HG02884 (cell line): ENCODE data around the gene TEX2.
"Not testable (repeated sequence)": the region's sequence is repeated elsewhere in the genome, so short reads cannot be mapped to it uniquely, and the experiment has no call there.

ENCODE experiments used
- ATAC-seq: cut with Tn5 transposase; IDR thresholded peaks from one replicate; pipeline ENCODE4 v1.9.1; 2021; ENCODE audit warnings: mild to moderate bottlenecking, moderate library complexity; ENCODE audit not compliant: unreplicated experiment

Gene TEX2

DNA sequence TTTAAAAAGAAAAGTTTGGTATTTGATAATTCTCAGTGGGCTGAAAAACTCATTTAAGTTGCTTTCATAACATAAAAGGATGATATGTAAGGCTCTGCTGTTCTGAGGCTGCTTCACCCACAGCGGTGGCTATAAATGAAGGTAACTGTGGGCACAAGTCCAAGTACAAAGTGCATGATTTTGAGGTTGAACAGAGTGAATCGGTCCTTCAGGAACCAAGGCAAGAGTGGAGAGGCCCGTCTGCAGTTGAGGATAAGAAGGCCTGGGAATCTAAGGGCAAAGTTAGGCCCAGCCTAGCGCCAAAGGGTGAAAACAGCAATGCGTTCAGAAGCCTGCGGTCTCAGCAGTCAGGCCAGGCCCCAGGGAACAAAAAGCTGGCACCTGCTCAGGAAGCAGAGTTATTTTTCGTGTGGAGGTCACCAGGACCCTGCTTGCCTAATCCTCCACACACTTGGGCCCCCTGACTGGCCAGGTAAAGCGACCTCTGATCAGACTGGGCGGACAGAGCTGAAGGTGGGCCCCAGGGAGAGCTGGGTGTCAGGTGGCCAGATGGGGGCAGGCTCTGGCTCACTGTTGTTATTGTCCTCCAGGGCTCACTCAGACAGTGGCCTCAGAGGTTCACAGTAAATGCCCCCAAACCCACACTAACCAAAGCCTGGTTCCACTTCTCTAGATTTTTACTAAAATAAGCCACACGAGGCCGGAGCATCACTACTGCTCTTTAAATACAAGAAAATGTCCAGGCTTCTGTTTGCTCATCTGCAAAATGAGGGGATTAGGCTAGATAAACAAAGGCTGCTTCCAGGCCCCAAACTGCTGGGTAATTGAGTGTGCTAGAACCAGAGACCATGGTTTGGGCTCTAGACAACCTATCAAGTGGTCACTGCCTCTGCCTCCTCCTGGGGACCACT is 46.5 kb downstream of the TEX2 start:
- no peak for ATAC-seq

DNA sequence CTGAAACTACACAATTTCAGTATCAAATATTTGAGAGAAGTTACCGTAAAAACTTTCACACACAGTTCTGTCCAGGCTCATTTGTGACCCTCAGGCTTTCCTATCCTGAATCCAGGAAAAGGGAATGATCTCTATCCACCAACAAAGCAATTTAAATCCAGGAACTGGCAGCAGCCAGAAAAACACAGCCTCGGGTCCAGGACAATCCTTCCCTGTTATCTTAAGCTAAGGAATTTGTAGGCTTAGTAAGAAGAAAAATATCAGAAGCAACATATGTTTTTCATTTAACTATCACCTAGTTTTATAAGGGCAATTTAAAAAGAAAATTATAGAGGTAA is 47.1 kb downstream of the TEX2 start:
- no peak for ATAC-seq

DNA sequence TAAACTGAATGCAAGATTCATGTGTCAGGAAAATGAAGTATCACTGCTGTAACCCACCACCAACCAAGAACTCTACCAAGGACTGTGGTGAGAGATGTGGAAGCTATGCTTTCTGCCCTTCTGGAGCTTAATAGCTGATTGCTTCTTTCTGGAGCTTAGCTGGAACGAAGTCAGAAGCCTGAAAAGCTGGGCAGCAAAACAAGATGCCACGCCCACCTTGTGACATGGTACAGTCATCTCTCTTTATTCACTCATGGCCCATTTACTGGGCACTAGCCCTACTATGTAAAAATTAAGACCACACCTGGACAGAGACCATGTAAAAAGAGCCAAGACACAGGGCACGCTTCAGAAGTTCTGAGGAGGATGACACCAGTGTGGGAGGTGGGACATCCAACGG is 48.1 kb downstream of the TEX2 start:
- ATAC-seq, result no peak

DNA sequence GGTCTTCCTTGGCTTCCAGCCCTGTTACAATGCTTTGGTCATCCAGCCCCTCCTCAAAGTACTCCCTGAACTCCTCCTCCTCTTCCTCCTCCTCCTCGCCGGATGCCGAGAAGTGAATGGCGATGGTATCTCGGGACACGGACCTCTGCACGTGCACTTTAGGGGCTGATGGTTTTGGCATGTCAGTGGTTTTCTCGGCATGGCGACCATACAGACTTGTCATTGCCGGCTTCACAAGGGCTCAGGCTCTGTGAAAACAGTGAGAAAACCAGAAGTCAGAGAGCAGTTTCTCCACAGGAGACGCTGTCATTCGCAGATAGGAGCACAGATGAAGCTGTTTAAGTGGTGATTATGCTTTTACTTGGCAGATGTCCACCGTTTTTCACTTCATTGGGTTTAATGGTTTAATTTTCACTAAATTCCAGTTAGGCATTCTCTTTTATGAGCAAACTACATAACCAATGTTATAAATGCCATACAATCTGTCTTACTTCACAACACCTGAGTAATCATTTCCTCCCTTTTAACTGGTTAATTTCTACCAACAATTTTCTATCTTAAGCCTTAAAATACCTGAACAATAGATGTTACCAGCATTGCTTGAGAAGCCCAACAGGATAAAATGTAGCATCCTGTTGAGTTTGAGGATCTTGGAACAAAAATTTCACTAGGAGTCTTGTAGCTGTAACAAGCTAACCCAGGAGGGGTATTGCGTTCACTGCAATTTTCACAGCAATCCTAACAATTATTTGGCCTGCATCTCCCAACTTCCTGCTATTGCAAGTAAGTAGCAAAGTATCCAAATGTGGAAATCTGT is 48.9 kb downstream of the TEX2 start:
- ATAC-seq, result no peak

DNA sequence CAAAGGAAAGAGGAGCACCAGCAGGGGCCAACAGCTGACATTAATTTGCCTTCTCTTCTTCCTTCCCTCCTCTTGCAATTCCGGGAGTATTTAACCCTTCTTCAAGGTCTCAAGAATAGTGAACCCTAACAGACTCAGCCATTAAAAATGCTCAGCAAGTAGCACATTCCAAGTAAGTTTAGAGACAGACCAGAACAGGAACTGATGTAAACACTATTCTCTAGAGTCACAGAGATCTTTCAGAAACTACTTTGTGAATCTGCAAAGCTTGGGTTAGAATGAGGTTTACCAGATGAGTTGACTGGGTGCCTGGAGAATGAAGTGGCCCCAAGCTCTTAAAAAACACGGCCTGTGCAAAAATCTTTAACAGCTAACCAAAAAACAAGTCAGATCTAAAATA is 50.9 kb downstream of the TEX2 start:
- no peak for ATAC-seq

DNA sequence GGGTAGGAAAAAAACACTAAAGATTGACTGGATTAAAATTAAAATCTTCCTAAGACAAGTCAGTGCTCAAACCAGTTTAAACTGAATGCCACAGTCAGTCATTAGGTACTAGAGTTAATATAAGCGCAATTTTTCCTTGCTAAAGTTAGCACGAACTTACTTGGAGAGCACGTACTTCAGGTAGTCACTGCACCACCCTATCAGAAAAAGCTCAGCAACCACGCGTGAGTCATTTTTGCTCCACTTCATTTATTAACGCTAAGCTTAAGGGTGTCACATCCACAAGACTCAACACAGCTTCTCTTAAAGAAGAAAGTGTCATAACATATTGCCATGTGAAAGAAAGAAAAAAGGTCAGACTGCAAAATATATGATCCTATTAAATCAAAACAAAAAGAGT is 53.1 kb downstream of the TEX2 start:
- no peak for ATAC-seq

DNA sequence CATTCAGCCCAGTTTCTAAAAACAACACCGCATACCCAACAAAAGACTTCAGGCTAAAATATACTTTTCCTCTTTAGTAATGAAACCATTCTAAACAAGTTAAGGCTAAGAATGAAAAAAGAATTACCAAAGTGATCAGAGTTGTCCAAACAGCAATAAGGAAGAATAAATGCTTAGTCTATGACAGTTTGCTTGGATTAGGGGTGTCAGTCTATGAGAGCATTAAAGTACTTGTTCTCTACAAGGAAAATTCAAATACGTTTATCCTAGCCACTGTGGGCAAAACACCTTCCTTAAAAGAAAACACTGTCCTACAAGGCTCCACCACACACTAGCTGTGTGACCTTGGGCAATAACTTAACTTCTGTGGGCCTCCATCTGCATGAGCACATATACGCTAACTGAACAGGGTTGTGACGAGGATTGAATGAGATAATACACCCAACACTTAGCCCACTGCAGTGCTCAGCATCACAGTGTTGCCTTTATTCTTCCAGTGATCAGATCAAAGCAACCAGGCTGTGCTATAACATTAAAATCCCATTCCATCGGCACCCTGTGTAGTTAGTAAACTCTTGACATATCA is 53.6 kb downstream of the TEX2 start:
- no peak for ATAC-seq

DNA sequence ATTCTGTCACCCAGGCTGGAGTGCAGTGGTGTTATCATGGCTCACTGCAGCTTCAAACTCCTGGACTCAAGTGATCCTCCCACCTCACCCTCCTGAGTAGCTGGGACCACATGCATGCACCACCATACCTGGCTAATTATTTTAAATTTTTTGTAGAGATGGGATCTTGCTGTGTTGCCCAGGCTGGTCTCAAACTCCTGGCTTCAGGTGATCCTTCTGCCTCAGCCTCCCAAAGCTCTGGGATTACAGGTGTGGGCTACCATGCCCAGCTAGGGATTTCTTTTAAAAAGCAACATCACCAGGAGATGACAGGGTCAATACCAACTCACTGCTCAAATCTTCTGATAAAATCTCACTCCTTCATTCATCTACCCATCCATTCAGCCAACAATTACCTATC is 54.4 kb downstream of the TEX2 start:
- not testable (repeated sequence) for ATAC-seq

DNA sequence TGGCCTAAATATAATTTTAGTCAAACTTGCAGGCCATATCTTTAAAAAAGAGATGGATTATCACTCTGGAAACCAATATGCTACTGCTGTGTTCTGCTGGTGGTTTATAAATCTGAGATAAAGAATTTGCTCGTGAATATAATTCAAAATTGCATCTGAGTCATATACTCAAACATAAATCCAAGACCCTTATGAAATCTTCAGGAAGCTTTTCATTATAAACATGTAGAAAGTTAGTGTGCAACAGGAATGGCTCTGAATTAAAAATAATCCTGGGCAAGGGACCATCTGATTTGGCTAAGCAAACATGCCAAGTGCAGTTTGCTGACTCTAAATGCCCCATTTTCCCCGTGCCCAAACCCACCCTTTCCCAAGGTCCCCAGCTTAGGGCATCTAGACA is 57.3 kb downstream of the TEX2 start:
- no peak for ATAC-seq

DNA sequence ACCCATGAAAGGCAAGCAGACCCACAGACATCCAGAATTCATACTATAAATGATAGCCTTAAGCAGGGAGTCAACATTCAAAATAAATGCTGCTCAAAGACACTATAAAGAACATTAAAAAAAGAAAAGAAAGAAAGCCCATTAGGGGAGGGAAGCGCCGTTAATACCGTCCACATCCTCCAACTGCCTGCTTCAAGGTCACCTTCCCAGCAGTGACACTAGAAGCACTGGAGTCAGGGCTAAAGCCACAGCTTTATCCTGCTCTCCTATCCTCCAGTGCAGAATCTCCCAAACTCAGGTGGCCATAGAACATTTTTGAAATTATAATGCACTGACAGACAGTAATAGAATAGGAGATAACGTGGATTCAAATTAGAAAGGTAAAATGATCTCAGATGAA is 59.4 kb downstream of the TEX2 start:
- no peak for ATAC-seq

DNA sequence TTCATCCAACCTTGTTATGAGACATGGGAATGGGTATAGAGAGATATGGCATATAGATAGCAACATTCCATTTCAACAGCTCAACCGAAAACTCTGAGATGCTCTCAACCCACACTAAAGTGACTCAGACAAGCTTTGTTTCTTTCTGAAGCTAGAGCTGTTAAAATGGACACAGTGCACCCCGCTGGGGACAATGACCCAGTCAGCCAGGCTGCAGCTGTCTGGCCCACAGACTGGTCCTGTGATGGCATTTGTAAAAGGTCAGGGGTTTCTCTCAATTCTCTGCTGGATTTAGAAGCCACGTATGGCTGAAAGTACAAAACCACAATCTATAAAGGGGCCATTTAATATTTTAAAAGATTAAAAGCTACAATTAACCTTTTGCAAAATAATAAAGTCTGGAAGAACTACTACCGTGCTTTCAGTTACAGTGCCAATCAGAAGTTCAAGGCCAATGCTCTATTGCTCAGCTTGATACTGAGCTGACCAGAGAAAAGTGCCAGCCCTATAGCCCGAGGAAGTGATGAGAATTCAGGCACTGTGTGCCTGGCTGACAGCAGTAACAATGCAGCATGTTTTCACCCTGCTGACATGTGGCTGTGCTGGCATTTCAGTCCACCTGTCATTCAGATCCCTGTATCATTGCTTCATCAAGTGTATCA is 60.2 kb downstream of the TEX2 start:
- ATAC-seq, result no peak

DNA sequence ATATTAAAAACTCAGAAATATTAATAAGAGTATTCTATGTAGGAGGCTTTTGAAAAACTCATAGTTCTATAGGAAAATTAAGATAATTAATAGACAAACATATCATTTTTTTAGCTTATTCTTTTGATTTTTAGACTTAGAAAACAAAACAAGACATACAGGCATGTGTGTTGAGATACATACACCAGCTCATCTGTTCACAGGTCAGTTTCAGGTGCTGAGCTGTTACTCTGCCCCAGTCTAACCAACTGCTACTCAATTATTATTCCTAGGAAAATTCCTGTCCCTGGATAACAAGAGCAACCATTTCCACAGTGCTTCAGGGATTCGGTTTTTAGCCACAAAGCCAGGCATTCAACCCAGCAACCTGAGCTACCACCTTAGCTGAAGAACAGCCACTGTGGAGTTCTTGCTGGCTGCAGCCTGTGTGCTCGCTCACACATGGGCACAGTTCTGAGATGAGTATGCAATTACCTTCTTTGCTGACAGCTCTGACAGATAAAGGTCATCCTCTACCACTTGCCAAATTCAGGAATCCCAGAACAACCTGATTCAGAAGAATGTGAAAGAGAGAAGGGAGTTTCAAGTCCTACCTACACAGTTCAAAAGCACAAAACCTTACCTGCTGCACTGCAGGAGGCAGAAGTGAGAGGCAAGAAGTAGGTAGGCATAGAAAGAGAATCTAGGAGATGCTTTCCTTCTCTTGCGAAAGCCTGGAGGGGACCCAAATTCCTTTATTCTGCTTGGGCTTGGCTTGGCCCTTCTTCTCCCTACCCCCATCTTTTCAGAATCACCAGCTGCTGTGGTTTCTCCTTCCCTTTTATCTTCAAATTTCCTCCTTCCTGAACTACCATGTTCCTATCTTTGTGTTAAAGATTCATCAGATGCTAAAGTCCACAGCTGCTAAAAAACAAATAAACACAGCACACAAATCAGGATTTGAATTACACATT is 62.7 kb downstream of the TEX2 start:
- no peak for ATAC-seq

DNA sequence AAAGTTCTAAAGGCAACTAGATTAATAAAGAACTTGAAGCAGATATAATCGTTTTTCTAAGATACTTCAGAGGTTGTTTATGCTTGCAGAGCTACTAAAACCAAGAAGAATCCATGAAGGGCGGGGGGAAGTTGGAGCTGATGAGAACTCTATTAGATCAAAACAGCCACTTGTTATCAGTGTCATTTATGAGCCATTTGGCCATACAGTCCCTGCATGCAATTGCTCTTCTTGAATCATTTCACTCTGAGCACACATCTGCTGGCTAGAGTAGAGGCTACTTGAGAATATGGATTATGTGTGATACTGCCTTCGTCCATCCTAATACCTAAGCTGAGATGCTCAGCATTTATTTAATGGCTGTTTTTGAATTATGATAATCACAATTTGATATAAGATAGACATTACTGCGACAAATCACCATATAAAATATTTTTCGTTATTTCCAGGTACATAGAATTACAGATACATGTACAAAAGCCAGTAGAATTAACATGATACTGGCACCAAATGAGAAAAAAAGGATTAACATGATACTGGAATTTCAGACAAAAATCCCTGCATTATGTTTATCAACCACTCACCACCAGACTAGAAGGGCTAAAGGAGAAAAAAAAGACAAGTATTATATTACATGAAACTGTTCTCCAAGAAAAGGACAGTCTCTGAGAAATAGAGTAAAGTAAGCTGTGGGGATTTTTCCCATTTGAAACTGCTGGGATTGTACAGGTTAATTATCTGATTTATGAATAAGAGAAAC is 64.5 kb downstream of the TEX2 start:
- ATAC-seq, result no peak

DNA sequence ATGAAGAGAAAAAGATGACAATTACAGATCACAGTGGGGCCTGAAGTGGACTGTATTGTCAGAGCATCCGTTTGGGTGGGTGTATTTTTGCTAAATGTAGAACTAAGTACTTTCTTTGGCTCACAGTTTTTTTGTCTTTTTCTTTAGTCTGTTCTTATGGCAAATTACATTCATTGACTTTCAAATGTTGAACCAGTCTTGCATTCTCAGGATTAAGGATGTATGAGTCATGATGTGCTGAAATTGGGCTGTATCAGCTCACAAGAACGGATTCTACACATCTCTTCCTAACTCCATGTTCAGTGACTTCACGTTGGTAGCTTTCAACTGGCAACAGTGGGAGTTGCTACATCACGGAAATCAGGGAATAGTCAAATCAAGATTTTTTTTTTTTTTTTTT is 66.5 kb downstream of the TEX2 start:
- ATAC-seq, result no peak

DNA sequence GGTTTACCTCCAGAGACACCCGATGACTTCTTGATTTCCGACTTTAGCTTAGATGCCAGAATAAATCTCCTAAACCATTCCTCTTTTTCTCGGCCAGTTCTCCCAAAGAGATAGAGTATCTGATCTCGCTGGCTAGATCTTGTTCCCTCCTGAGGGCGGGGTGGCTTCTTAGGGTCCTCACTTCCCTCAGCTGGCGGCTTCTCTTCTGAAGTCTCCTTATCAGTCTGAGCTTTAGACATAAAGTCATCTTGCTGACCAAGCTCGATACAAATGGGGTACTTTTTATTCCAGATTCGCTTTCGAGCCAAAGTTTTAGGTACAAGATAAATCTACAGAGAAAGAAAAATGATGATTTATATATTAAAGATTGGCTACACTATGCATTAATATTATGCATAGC is 69.5 kb downstream of the TEX2 start:
- no peak for ATAC-seq

DNA sequence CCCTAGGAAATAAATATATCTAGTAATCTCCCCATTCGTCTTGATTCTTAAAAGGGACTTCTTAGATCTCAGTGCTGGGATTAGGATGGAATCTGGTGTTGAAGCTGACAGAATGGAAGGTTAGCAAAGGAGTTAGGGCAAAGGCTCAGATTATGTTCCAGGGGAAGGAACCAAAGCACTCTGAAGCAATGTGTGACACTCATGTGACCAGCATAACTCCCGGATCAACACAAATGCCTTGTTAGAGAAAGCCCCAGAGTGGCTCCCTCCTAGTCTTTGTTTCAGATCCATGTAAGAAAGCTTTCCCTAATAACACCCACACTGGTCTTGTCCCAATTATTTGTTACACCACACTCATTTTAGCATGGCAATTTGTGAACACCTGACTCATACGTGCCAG is 70.5 kb downstream of the TEX2 start:
- ATAC-seq, result no peak

DNA sequence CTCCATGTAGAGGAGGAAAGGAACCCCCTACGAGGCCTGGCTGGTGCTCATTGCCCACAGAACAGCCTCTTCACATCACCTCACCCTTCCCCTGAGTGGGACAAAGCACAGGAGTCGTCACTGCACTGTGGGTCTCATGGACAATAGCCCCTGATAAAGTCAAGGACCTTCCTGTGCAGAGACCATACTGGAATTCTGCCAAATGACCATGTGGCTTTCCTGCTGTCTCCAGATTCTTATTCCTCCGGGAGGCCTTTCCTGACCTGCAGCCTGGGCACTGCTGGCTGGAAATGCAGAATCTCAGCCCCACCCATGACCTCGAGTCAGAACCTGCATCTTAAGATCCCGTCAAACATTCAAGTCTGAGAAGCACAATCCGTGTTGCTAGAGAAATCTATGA is 72.6 kb downstream of the TEX2 start:
- no peak for ATAC-seq

DNA sequence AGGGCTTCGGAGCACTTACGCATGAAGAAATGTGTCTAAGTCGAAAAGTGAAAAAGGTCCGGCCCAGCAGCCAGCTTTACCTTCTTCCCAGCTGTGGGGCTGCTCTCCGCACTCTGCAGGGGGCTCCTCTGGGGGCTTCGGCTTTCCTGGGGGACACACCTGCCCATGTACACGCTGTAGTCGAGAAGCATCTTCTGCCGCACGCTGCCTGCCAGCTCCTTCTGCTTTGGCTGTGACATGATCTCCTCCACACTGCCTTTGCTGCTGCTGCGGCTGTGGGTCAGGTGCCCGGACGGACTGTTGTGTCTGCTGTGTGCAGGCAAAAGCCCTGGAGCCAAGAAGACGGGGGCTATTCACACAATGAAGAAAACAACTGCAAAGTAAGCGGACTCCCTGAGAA is 75.0 kb downstream of the TEX2 start:
- no peak for ATAC-seq

DNA sequence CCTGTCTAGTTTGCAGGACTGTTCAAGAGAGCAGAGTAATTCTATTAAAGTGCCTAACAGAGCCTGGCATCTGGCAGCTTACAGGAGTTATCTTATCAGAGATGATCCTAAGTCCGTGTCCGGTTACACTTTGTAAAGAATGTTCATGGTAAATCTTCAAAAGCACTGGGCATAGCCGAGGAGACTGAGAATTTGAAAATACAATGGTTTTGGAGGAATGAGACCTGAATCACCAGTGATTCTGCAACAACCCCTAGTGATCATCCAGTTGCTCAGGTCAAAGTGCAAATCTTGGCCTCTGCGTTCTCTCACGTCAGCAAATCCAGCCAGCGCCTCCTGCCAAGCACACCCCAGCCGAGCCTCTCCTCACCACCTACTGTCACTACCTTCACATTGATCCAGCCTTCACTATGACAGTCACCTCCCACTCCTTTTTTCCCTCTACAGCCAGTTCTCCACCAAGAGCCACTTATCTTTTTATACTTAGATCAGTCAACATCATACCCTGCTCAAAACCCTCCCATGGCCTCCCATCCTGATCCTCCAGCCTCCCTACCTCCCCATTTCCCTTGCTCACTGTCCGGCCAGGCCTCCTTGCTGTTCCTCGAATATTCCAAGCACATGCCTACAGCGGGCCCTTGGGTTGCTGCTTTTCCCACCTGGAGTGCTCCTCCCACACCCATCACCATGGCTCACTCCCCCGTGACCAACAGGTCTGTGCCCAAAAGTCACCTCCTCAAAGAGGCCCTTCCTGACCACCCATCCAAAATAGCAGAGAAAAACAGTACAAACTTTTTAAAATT is 75.8 kb downstream of the TEX2 start:
- ATAC-seq, result no peak
